Gastrocnemius medialis (tissue), 4 donors: ENCODE results near the gene CLDN7. TPM values are rescaled to one million over a fixed set of nuclear protein-coding genes. Genes with fewer than 3 reads are reported as not detected.

Experiments used
- ATAC-seq, 2 donors: fragments of 150-250 bp; one replicate each; pipeline ENCODE4 v1.9.1; 2016
- DNase-seq, 2 donors: peaks; one replicate each; pipeline ENCODE4 v3.0.0-alpha.2; 2019
- H3K27ac ChIP-seq, 4 donors: fragments of 200-600 bp; sonication (generic); 1 replicate in 1 of 4; 2 replicates in 3 of 4; pipeline ENCODE4 v1.5.1; 2016 to 2018; ENCODE audit warnings: mild to moderate bottlenecking in 2 of 4, moderate library complexity in 1 of 4
- H3K27me3 ChIP-seq, 3 donors: fragments of 200-600 bp; sonication (generic) in 2 of 3; 1 replicate in 1 of 3; 2 replicates in 2 of 3; pipeline versions ENCODE4 v1.5.1 to v1.6.0; 2016 to 2019; ENCODE audit warnings: mild to moderate bottlenecking in 1 of 3, moderate library complexity in 1 of 3
- H3K36me3 ChIP-seq, 2 donors: fragments of 200-600 bp; sonication (generic) in 1 of 2; one replicate each; pipeline ENCODE4 v1.5.1; 2017 to 2018
- H3K4me1 ChIP-seq, 2 donors: fragments of 200-600 bp; sonication (generic) in 1 of 2; one replicate each; pipeline ENCODE4 v1.5.1; 2016 to 2017; ENCODE audit warnings: mild to moderate bottlenecking in 2 of 2
- H3K4me3 ChIP-seq, 4 donors: fragments of 200-600 bp; sonication (generic) in 3 of 4; 1 replicate in 1 of 4; 2 replicates in 3 of 4; pipeline ENCODE4 v1.5.1; 2016 to 2019; ENCODE audit warnings: mild to moderate bottlenecking in 2 of 4
- H3K9me3 ChIP-seq, 3 donors: fragments of 200-600 bp; sonication (generic) in 2 of 3; 1 replicate in 1 of 3; 2 replicates in 2 of 3; pipeline ENCODE4 v1.5.1; 2016 to 2019
- POLR2A ChIP-seq, 2 donors: fragments of 450-650 bp; IDR thresholded peaks; one replicate each; pipeline ENCODE4 v1.6.1; 2017; ENCODE audit warnings: antibody characterized with exemption in 2 of 2, mild to moderate bottlenecking in 2 of 2, moderate library complexity in 2 of 2
- in situ Hi-C, 4 donors: fragments of 200-750 bp; cut with MboI; loops; one replicate each; pipeline versions ENCODE4 v1.15.0 to v1.8.0; 2017; ENCODE audit warnings: low sequenced_read_pairs in 4 of 4
- intact Hi-C: fragments of 100-400 bp; cut with DNase I; formaldehyde crosslinking; loops from one replicate; pipeline ENCODE4 v1.15.1; 2023; ENCODE audit warnings: low total_unique reads
- total RNA-seq, 4 donors: library from RNA; depleted of rRNA; stranded (reverse); fragments of >200 nt; gene quantifications; one replicate each; pipeline versions ENCODE4 v1.1.0 to v1.2.3, GENCODE V29; 2016
- TF ChIP-seq, protein P1 (sequence below), 5 experiments: fragments of 450-650 bp in 3 of 5; fragments of 200-600 bp in 2 of 5; sonication (generic) in 2 of 5; IDR thresholded peaks in 4 of 5; conservative IDR thresholded peaks in 1 of 5; 1 replicate in 4 of 5; 2 replicates in 1 of 5; pipeline ENCODE4 v1.5.1; 2016 to 2019; ENCODE audit warnings: antibody characterized with exemption in 5 of 5, mild to moderate bottlenecking in 3 of 5, moderate library complexity in 3 of 5

The CLDN7 gene
- total RNA-seq, 4 donors from 2014 or later = 0.46 to 5.1 TPM; not detected in 2

DNA sequence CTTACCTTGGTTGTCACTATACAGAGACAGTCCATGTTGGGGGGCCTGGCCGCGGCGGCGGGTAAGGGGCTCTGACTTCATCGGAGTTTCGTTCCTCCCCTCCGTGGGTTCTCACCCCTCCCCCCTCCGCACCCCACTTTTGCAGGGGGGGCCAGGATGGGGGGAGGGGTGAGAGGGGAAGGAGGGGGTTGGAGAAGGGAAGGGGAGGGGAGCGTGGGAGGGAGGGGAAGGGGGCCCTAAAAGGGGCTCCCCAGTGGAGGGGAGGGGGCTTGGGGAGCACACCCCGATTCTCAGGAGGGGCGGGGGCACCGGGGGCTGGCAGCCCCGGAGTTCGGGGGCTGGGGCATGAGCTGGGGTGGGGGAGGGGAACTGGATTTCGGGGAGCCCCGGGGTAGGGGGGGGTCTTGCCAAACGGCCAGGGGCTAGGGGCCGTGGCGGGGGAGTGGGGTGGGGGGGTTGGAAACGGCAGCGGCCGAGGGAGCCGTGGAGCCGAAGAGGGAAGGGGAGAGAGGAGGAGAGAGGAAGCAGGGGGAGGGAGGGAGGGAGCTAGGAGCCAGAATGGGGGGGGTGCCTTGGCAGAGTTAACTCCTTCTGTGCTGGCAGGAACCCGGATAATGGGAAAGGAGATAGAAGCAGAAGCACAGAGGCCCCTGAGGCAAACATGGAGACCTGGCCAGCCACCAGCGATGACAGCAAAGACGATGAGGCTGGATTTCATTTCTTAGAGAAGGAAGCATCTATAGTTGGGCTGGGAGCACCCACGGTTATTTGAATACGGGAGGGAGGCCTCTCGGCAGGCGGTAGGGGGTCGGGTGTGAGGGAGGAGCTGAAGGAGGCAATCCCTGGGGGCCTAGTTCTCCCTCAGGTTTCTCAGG is 44.9 kb downstream of the CLDN7 start:
- Histone ChIP-seq H3K4me1 (peaks cover 59 to 61% of the 10 kb centered on the region in 2 donors), H3K4me3 (peak overlapping the region; percentile 29 to 51 (median 44)), H3K9me3 (no peaks in the 10 kb centered on the region), H3K27ac (peak overlapping the region; percentile 56 to 99 (median 72)), H3K36me3 (peaks cover 0 to 18% of the 10 kb centered on the region in 2 donors), H3K27me3 (peaks cover 3 to 9% (median 5%) of the 10 kb centered on the region in 3 donors)
- DNase-seq (no peak), ATAC-seq (no peak)
- TF ChIP-seq POLR2A (IDR thresholded peaks at IDR 0.05) = no peak
- TF ChIP-seq, protein P1, sequence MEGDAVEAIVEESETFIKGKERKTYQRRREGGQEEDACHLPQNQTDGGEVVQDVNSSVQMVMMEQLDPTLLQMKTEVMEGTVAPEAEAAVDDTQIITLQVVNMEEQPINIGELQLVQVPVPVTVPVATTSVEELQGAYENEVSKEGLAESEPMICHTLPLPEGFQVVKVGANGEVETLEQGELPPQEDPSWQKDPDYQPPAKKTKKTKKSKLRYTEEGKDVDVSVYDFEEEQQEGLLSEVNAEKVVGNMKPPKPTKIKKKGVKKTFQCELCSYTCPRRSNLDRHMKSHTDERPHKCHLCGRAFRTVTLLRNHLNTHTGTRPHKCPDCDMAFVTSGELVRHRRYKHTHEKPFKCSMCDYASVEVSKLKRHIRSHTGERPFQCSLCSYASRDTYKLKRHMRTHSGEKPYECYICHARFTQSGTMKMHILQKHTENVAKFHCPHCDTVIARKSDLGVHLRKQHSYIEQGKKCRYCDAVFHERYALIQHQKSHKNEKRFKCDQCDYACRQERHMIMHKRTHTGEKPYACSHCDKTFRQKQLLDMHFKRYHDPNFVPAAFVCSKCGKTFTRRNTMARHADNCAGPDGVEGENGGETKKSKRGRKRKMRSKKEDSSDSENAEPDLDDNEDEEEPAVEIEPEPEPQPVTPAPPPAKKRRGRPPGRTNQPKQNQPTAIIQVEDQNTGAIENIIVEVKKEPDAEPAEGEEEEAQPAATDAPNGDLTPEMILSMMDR (IDR thresholded peaks at IDR 0.05 in 4 of 5, conservative IDR thresholded peaks at IDR 0.05 in 1 of 5) = no peak
- intact Hi-C loops (loop anchor here (10.0 kb wide), 1 partner anchor 617 kb away; the partner anchor contains the start of gene KDM6B), in situ Hi-C loops (no loop called here)

DNA sequence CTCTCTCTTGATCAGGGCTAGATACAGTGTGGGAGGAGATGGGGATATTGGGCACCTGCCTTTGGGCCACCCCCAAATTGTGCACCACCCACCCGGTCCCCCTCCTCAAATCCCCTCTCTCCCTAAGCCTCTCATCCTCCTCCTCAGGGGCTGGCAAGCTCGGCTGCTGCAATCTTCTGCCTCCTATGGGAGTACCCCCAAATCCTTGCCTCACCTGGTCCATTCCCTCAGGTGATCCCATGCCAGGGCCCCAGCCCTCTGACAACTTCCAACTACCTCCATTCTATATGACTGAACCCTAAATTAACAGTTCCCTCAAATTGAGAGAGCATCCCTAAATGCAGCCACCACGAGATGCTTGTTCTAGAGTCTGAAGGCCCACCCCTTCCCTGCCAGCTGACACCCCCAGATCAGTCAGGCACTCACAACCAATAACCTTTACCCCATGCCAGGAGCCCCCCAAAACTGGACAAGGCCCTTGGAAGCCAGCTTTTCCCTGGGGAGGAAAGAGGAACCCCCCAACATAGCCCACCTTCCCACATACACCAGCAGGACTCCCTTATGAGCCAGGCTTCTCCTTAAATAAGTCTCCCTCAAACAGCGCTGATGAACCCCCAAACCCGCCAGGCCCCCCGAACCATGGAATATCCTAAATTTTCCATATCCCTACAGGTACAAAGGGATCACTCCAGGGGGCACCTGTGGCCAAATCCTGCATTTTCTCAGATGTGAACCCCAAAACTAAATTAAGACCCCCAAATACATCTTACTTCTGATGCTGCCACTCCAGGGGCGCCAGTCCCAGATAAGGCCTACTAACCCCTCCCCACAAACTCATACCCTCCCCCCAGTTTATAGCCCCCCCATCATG is 45.8 kb downstream of the CLDN7 start:
- no peak for ATAC-seq
- peaks cover 0 to 9% of the 10 kb centered on the region in 2 donors for H3K36me3 ChIP-seq
- no peaks in the 10 kb centered on the region for H3K9me3 ChIP-seq
- no peak for DNase-seq
- TF ChIP-seq, protein P1 (IDR thresholded peaks at IDR 0.05 in 4 of 5, conservative IDR thresholded peaks at IDR 0.05 in 1 of 5) = no peak
- TF ChIP-seq POLR2A (IDR thresholded peaks at IDR 0.05) = no peak
- in situ Hi-C loops (no loop called here), intact Hi-C loops (loop anchor here (10.0 kb wide), 1 partner anchor 618 kb away; the partner anchor contains the start of gene KDM6B)
- H3K27me3 ChIP-seq = peaks cover 8 to 16% (median 13%) of the 10 kb centered on the region in 3 donors
- peak overlapping the region; percentile 56 to 99 (median 72) for H3K27ac ChIP-seq
- H3K4me3 ChIP-seq = peak overlapping the region; percentile 29 to 51 (median 44)
- peaks cover 52 to 54% of the 10 kb centered on the region in 2 donors for H3K4me1 ChIP-seq

DNA sequence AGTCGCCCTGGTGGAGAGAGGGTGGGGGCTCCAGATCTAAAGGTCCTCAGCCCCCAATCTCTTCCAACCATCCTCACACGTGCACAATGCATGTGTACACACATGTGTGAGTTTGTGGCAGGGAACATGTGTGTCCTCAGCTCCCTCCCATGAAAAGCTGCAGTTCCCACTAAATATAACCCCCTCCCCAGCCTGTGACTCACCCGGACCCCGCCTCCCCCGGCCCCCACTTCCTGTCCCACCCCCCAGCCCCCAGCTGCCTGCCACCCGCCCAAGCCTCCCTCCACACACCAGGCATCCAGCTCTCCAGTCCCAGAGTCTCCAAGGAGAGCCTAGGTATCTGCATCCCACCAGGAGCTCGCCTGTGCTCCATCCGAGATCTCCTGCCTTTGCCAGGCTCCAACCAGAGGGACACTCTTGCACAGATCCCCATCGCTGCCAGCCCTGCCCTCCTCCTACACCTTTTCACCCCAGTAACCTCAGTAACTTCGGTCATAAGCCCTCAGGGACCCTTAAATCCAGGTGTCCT is 46.6 kb downstream of the CLDN7 start:
- in situ Hi-C loops = no loop called here
- Histone ChIP-seq H3K27me3 (peaks cover 8 to 20% (median 13%) of the 10 kb centered on the region in 3 donors), H3K27ac (peak overlapping the region; percentile 4 to 76 (median 64)), H3K4me1 (peaks cover 45 to 46% of the 10 kb centered on the region in 2 donors), H3K9me3 (no peaks in the 10 kb centered on the region), H3K4me3 (no peak overlapping the region), H3K36me3 (peaks cover 0 to 2% of the 10 kb centered on the region in 2 donors)
- intact Hi-C loops = loop anchor here (10.0 kb wide), 1 partner anchor 619 kb away; the partner anchor contains the start of gene KDM6B
- DNase-seq (no peak), ATAC-seq (no peak)
- TF ChIP-seq POLR2A (IDR thresholded peaks at IDR 0.05) = no peak
- TF ChIP-seq, protein P1 (IDR thresholded peaks at IDR 0.05 in 4 of 5, conservative IDR thresholded peaks at IDR 0.05 in 1 of 5) = no peak

DNA sequence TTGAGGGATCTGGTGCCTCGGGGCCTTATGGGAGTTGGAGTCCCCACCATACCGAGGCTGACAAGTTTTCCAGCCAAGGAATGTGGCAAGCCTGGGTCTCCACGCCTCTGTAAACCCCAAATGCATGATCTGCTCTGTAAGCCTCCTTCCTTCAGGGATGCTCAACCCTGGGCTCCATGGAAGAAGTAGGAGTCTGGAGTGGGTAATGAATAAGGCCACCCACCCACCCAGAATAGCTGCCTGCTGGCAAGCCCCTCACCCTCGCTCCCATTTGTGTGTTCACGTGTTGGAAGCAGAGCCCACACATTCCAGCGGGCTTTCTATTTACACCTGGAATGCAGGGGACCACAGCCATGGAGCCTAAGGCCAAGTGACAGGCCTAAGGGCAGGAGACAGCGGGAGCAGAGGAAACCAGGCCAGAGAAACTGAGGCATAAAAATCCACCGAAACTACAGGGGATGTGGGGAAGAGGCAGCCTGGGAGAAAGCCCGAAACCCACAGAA is 47.1 kb downstream of the CLDN7 start:
- intact Hi-C loops = loop anchor here (10.0 kb wide), 1 partner anchor 620 kb away; the partner anchor contains the start of gene KDM6B
- in situ Hi-C loops = no loop called here

More for the DNA sequence above, 47.1 kb downstream of the CLDN7 start:
- Histone ChIP-seq H3K9me3 (no peaks in the 10 kb centered on the region), H3K4me3 (peak overlapping the region in 3 of 4 donors; percentile 61 to 80 (median 66)), H3K27me3 (peaks cover 8 to 20% (median 13%) of the 10 kb centered on the region in 3 donors), H3K27ac (peak overlapping the region; percentile 4 to 76 (median 64)), H3K4me1 (peaks cover 39 to 43% of the 10 kb centered on the region in 2 donors), H3K36me3 (no peaks in the 10 kb centered on the region)
- no peak for TF ChIP-seq POLR2A (IDR thresholded peaks at IDR 0.05)
- TF ChIP-seq, protein P1 (IDR thresholded peaks at IDR 0.05 in 4 of 5, conservative IDR thresholded peaks at IDR 0.05 in 1 of 5) = no peak
- ATAC-seq = no peak
- no peak for DNase-seq
